Measurements from ENCODE around the gene REEP3. TPM values are rescaled to one million over a fixed set of nuclear protein-coding genes. Genes with fewer than 3 reads are reported as not detected.

Gene REEP3
- total and polyA plus RNA-seq, 2 experiments from 2014 or later = 69.9 to 72.1 TPM

DNA sequence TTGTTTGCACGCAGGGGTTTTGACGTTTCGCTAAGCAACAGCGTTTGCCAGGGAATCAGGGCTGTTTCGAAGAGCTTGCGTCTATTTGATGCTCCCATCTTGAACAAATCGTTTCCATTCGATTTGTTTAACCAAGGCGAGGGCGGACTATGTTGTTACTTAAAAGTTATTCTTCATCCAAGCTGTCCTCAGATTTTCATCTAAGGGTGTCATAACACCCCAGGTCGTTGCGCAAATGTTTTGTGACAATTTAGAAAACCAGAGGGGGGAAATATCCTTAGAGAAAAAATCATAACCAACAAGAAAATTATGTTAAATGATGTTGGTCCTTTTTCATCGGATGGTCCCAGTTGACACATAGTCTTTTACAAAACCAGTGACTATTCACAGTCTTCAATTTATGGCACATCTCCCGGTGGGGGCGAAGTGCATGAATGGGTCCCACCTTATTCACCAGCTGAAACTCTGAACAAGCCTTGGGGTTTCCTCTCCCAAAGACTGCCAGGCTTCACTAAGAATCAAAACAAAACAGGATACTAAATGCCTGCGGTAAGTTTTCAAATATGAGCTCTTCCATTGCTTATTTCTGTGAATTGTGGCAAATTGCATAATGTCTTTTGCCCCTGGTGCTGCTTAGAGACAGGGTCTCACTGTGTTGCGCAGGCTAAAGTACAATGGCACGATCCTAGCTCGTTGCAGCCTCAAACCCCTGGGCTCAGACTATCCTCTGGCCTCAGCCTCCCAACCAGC, 109.9 kb downstream of the REEP3 start:
- H3K9me2 ChIP-seq (ENCODE audit: insufficient read depth) = no peaks in the 10 kb centered on the region
- WGBS, 2 experiments (ENCODE audit: low coverage in 1 of 2, low lambda C conversion rate in 2 of 2, missing lambda C conversion rate in 2 of 2) = 16 to 17% methylated on average over 19 of the region's 19 CpGs
- in situ Hi-C loops (cut with MboI) = no loop called here
- no peaks in the 10 kb centered on the region for H4K20me1 ChIP-seq (ENCODE audit: insufficient read depth)
- DNase-seq = peak; percentile 93
- H3K79me2 ChIP-seq (ENCODE audit: insufficient read depth) = no peaks in the 10 kb centered on the region
- peak overlapping the region; percentile 90 for H3K9ac ChIP-seq
- no peaks in the 10 kb centered on the region for H3K27me3 ChIP-seq (replicated peaks; ENCODE audit: insufficient read depth)
- H3K27ac ChIP-seq = peak overlapping the region; percentile 94
- no peaks in the 10 kb centered on the region for H3K36me3 ChIP-seq (ENCODE audit: low read depth)
- H3K9me3 ChIP-seq (ENCODE audit: low read depth) = no peaks in the 10 kb centered on the region
- peak overlapping the region; percentile 96 for H3K4me2 ChIP-seq (ENCODE audit: unreplicated experiment)
- H3K4me3 ChIP-seq = peak overlapping the region; percentile 85
- peak overlapping the region; percentile 86 for H2AFZ ChIP-seq
- H3K4me1 ChIP-seq (ENCODE audit: insufficient read depth) = peaks cover 32% of the 10 kb centered on the region
- peaks cover 42% of the 10 kb centered on the region for H3F3A ChIP-seq (ENCODE audit: insufficient read depth)
- TF ChIP-seq EZH2 (IDR thresholded peaks at IDR 0.05; ENCODE audit: insufficient read depth, poor library complexity, severe bottlenecking) (no peak), EZH2phosphoT487 (IDR thresholded peaks at IDR 0.05; ENCODE audit: insufficient read depth, low read depth) (no peak)

DNA sequence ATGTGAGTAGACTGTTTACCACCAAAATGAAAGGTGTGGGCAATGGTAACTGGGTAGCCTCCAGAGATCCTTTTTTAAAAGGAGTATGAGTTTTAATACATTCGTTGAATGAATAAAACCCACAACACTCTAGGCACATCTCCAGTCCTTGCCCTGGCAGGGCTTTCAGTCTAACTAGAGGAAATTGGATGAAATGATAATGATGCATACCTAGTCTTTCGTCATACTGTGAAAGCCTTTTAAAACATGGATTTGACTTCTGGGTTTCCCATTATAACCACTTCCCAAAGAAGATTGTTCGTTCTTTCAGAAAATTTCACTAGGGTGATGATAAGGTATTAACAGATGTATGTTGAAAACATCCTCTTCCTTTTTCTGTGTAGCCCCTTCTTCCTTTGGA, 110.8 kb downstream of the REEP3 start:
- Histone ChIP-seq H4K20me1 (ENCODE audit: insufficient read depth) (no peaks in the 10 kb centered on the region), H3K27me3 (replicated peaks; ENCODE audit: insufficient read depth) (no peaks in the 10 kb centered on the region), H3K4me2 (ENCODE audit: unreplicated experiment) (peak overlapping the region; percentile 96), H3F3A (ENCODE audit: insufficient read depth) (peaks cover 40% of the 10 kb centered on the region), H3K79me2 (ENCODE audit: insufficient read depth) (no peaks in the 10 kb centered on the region), H3K9ac (no peak overlapping the region), H3K4me1 (ENCODE audit: insufficient read depth) (peaks cover 32% of the 10 kb centered on the region), H3K9me3 (ENCODE audit: low read depth) (no peaks in the 10 kb centered on the region), H3K9me2 (ENCODE audit: insufficient read depth) (no peaks in the 10 kb centered on the region), H3K36me3 (ENCODE audit: low read depth) (no peaks in the 10 kb centered on the region), H3K4me3 (no peak overlapping the region), H3K27ac (peak overlapping the region; percentile 94; the same call in 1 of the 2 replicates), H2AFZ (no peak overlapping the region)
- WGBS, 2 experiments (ENCODE audit: low coverage in 1 of 2, low lambda C conversion rate in 2 of 2, missing lambda C conversion rate in 2 of 2) = 41 to 45% methylated on average over 3 of the region's 3 CpGs
- in situ Hi-C loops (cut with MboI) = no loop called here
- peak; percentile 57 for DNase-seq
- TF ChIP-seq EZH2 (IDR thresholded peaks at IDR 0.05; ENCODE audit: insufficient read depth, poor library complexity, severe bottlenecking) (no peak), EZH2phosphoT487 (IDR thresholded peaks at IDR 0.05; ENCODE audit: insufficient read depth, low read depth) (no peak)

DNA sequence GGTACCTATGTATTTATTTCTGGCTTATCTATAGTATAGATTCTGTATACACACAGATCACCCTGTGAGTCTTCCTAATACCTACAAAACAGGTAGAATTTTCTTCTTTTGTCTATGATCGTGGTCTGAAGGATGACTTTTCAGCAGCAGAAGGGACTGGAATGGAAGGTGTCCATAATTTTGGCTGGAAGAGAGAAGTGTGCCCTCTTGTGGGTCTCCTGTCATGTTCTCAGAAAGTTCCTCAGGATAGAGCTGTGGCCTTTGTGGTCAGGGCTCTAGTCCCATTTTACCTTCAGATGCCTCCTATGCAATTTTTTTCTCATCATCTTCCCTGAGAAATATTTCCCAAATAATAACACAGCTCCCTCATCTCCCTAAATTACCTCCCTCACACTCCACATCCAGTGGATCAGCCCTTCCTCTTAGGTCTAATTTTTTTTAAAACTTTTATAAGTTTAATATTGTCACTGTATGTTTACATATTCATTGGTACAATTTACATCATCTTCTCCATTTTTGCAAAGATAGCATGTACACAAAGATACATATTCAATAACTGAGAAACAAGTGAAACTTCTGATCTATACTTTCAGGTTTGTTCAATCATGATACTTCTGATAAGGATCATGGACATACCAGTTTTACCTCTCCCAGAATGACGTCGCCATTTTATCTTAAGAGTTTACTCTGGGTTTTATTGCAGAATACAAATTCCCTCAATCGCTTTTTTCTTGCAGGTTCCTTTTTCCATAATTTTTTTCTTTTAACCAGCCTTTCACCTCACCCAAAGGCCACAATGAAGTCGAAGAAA, 112.7 kb downstream of the REEP3 start:
- Histone ChIP-seq H3K4me2 (ENCODE audit: unreplicated experiment) (no peak overlapping the region), H3F3A (ENCODE audit: insufficient read depth) (peaks cover 21% of the 10 kb centered on the region), H3K79me2 (ENCODE audit: insufficient read depth) (no peaks in the 10 kb centered on the region), H2AFZ (no peak overlapping the region), H3K4me3 (no peak overlapping the region), H3K36me3 (ENCODE audit: low read depth) (no peaks in the 10 kb centered on the region), H4K20me1 (ENCODE audit: insufficient read depth) (no peaks in the 10 kb centered on the region), H3K9ac (no peak overlapping the region), H3K9me2 (ENCODE audit: insufficient read depth) (no peaks in the 10 kb centered on the region), H3K27me3 (replicated peaks; ENCODE audit: insufficient read depth) (no peaks in the 10 kb centered on the region), H3K9me3 (ENCODE audit: low read depth) (no peaks in the 10 kb centered on the region), H3K27ac (no peak overlapping the region), H3K4me1 (ENCODE audit: insufficient read depth) (peaks cover 17% of the 10 kb centered on the region)
- TF ChIP-seq EZH2phosphoT487 (IDR thresholded peaks at IDR 0.05; ENCODE audit: insufficient read depth, low read depth) = no peak
- no peak for TF ChIP-seq EZH2 (IDR thresholded peaks at IDR 0.05; ENCODE audit: insufficient read depth, poor library complexity, severe bottlenecking)
- DNase-seq = peak; percentile 52
- 79 to 80% methylated on average over 5 of the region's 5 CpGs for WGBS, 2 experiments (ENCODE audit: low coverage in 1 of 2, low lambda C conversion rate in 2 of 2, missing lambda C conversion rate in 2 of 2)
- in situ Hi-C loops (cut with MboI) = no loop called here

DNA sequence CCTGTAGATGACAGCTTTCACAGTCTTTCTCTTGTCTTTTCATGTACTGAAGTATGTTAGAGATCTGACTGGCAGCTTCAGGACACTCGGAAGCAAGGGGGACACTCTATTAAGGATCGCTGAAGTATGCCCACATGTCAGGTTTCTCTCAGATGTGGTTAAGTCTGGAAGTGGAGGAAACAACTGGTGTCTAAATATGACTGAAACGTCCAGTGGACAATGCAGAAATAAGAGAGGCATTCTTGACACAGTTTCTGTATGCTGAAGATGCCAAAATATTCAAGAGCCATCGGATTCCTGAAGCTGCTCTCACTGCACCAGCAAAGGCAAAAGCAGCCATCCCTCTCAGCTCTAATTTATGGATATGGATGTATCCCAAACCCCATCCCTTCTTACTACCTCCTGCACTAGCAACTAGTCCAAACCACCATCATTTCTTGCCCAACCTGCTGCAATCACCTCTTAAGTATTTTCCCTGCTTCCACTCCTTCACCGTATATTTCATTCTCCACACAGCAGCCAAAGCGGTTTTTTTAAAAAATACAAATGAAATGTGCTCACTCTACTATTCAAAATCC, 113.4 kb downstream of the REEP3 start:
- no peaks in the 10 kb centered on the region for H3K9me3 ChIP-seq (ENCODE audit: low read depth)
- H3K9me2 ChIP-seq (ENCODE audit: insufficient read depth) = no peaks in the 10 kb centered on the region
- H3K4me1 ChIP-seq (ENCODE audit: insufficient read depth) = peaks cover 13% of the 10 kb centered on the region
- H3K27me3 ChIP-seq (replicated peaks; ENCODE audit: insufficient read depth) = no peaks in the 10 kb centered on the region
- in situ Hi-C loops (cut with MboI) = no loop called here
- H2AFZ ChIP-seq = no peak overlapping the region
- TF ChIP-seq EZH2phosphoT487 (IDR thresholded peaks at IDR 0.05; ENCODE audit: insufficient read depth, low read depth) (no peak), EZH2 (IDR thresholded peaks at IDR 0.05; ENCODE audit: insufficient read depth, poor library complexity, severe bottlenecking) (no peak)
- H3F3A ChIP-seq (ENCODE audit: insufficient read depth) = peaks cover 17% of the 10 kb centered on the region
- H3K9ac ChIP-seq = no peak overlapping the region
- no peaks in the 10 kb centered on the region for H3K36me3 ChIP-seq (ENCODE audit: low read depth)
- no peak overlapping the region for H3K4me3 ChIP-seq
- DNase-seq = no peak
- H4K20me1 ChIP-seq (ENCODE audit: insufficient read depth) = no peaks in the 10 kb centered on the region
- no peak overlapping the region for H3K4me2 ChIP-seq (ENCODE audit: unreplicated experiment)
- H3K27ac ChIP-seq = no peak overlapping the region
- H3K79me2 ChIP-seq (ENCODE audit: insufficient read depth) = no peaks in the 10 kb centered on the region
- WGBS, 2 experiments (ENCODE audit: low coverage in 1 of 2, low lambda C conversion rate in 2 of 2, missing lambda C conversion rate in 2 of 2) = 81 to 83% methylated on average over 6 of the region's 6 CpGs
